GM18909 (cell line): ENCODE data around the gene HES5.

Experiments used
- ATAC-seq: cut with Tn5 transposase; IDR thresholded peaks from one replicate; pipeline ENCODE4 v1.9.1; 2021; ENCODE audit warnings: mild to moderate bottlenecking; ENCODE audit not compliant: unreplicated experiment, poor library complexity

HES5 gene

GRCh38 chr1:2519029-2519685, 10.9 kb downstream of the HES5 start:
- ATAC-seq, result no peak

- ATAC-seq, result no peak
Observed at GRCh38 chr1:2518528-2518927, 11.5 kb downstream of the HES5 start.

- no peak for ATAC-seq
Observed at GRCh38 chr1:2517966-2518365, 12.1 kb downstream of the HES5 start.

- ATAC-seq, result no peak
Observed at GRCh38 chr1:2516946-2517345, 13.1 kb downstream of the HES5 start.

GRCh38 chr1:2516124-2516523, 13.9 kb downstream of the HES5 start:
- no peak for ATAC-seq

GRCh38 chr1:2515763-2516080, 14.3 kb downstream of the HES5 start:
- no peak for ATAC-seq

- no peak for ATAC-seq
Observed at GRCh38 chr1:2514863-2515762, 14.9 kb downstream of the HES5 start.

- no peak for ATAC-seq
Observed at GRCh38 chr1:2513939-2514652, 16.0 kb downstream of the HES5 start.

GRCh38 chr1:2512862-2513421, 17.1 kb downstream of the HES5 start:
- no peak for ATAC-seq

GRCh38 chr1:2510366-2511155, 19.5 kb downstream of the HES5 start:
- ATAC-seq, result no peak

GRCh38 chr1:2509589-2509988, 20.5 kb downstream of the HES5 start:
- ATAC-seq, result no peak

- no peak for ATAC-seq
Observed at GRCh38 chr1:2508751-2509150, 21.3 kb downstream of the HES5 start.

GRCh38 chr1:2508180-2508579, 21.9 kb downstream of the HES5 start:
- ATAC-seq, result no peak

- no peak for ATAC-seq
Observed at GRCh38 chr1:2507744-2508155, 22.3 kb downstream of the HES5 start.

GRCh38 chr1:2506901-2507565, 23.0 kb downstream of the HES5 start:
- ATAC-seq, result no peak

GRCh38 chr1:2506007-2506860, 23.8 kb downstream of the HES5 start:
- no peak for ATAC-seq

- ATAC-seq, result no peak
Observed at GRCh38 chr1:2505461-2505994, 24.5 kb downstream of the HES5 start.

GRCh38 chr1:2504949-2505272, 25.2 kb downstream of the HES5 start:
- ATAC-seq, result no peak
